ENCODE results near the gene COG6.

Gene COG6

DNA sequence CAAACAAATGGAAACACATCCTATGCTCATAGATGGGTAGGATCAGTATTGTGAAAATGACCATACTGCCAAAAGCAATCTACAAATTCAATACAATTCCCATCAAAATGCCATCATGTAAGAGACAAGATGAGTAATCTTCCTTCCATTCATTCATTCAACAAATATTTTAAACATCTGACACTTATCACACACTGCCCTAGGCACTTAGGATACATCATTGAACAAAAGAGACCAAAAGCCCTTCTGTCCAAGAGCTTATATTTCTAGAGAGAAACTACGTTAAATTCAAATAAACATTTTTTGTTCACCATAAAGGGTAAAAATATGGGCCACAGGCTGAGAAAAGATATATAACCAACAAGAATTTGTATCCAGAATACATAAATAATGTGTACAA lies 32.0 kb upstream of the COG6 start:
- no peak for DNase-seq
- H3K4me3 ChIP-seq (ENCODE audit: control insufficient read depth in 1 of 7, extremely low read depth in 1 of 7, insufficient read depth in 4 of 7, low read depth in 2 of 7, low read length in 6 of 7), result no peak overlapping the region
- H3K36me3 ChIP-seq (ENCODE audit: control insufficient read depth in 4 of 4, insufficient read depth in 4 of 4, low read length in 3 of 4), result no peaks in the 10 kb centered on the region
- no CpG with 5 or more reads among the region's 1 CpG for WGBS (ENCODE audit: insufficient coverage)
- H3K4me1 ChIP-seq (ENCODE audit: control extremely low read depth in 1 of 4, control insufficient read depth in 4 of 4, insufficient read depth in 4 of 4, low read length in 3 of 4), result no peaks in the 10 kb centered on the region
- H3K27ac ChIP-seq (ENCODE audit: insufficient read depth in 1 of 2, low read depth in 1 of 2, low read length in 2 of 2, poor library complexity in 1 of 2, severe bottlenecking in 2 of 2), result no peak overlapping the region
- peaks cover 0 to 4% (median 0%) of the 10 kb centered on the region in 5 experiments for H3K9me3 ChIP-seq (ENCODE audit: control extremely low read depth in 1 of 5, control insufficient read depth in 4 of 5, insufficient read depth in 2 of 5, low read depth in 1 of 5, low read length in 4 of 5)
- ChIA-PET CTCF (interaction anchor here (2.4 kb wide), 1 partner anchor 11 kb away, joined by 7 read pairs; no protein-coding TSS in a partner anchor), POLR2A (no interaction called here)
- H3K27me3 ChIP-seq (replicated peaks in 2 of 5; ENCODE audit: control insufficient read depth in 4 of 5, insufficient read depth in 5 of 5, low read length in 4 of 5), result no peaks in the 10 kb centered on the region

DNA sequence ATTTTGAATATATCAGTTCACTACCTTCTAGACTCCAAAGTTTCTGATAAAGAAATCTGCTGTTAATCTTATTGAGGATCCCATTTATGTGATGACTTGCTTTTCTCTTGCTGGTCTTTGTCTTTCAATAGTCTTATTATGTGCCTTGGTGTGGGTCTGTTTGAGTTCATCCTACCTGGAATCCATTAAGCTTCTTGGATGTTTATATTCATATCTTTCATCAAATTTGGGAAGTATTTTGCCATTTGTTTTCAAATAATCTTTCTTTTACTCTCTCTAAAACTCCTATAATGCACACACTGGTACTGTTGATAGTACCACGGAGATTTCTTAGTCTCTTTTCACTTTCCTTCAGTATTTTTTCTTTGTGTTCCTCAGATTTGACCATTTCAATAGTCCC lies 24.2 kb upstream of the COG6 start:
- peaks cover 0 to 9% (median 4%) of the 10 kb centered on the region in 5 experiments for H3K9me3 ChIP-seq (ENCODE audit: control extremely low read depth in 1 of 5, control insufficient read depth in 4 of 5, insufficient read depth in 2 of 5, low read depth in 1 of 5, low read length in 4 of 5)
- ChIA-PET POLR2A (no interaction called here), CTCF (interaction anchor here (1.7 kb wide), 1 partner anchor 15 kb away, joined by 4 read pairs; no protein-coding TSS in a partner anchor)
- H3K4me1 ChIP-seq (ENCODE audit: control extremely low read depth in 1 of 4, control insufficient read depth in 4 of 4, insufficient read depth in 4 of 4, low read length in 3 of 4), result no peaks in the 10 kb centered on the region
- no peaks in the 10 kb centered on the region for H3K27me3 ChIP-seq (replicated peaks in 2 of 5; ENCODE audit: control insufficient read depth in 4 of 5, insufficient read depth in 5 of 5, low read length in 4 of 5)
- H3K4me3 ChIP-seq (ENCODE audit: control insufficient read depth in 1 of 7, extremely low read depth in 1 of 7, insufficient read depth in 4 of 7, low read depth in 2 of 7, low read length in 6 of 7), result no peak overlapping the region
- H3K36me3 ChIP-seq (ENCODE audit: control insufficient read depth in 4 of 4, insufficient read depth in 4 of 4, low read length in 3 of 4), result no peaks in the 10 kb centered on the region
- 94% methylated on average over 1 of the region's 1 CpG for WGBS (ENCODE audit: insufficient coverage)
- no peak for DNase-seq
- no peak overlapping the region for H3K27ac ChIP-seq (ENCODE audit: insufficient read depth in 1 of 2, low read depth in 1 of 2, low read length in 2 of 2, poor library complexity in 1 of 2, severe bottlenecking in 2 of 2)

- ChIA-PET CTCF (no interaction called here), POLR2A (interaction anchor here (0.6 kb wide), 1 partner anchor 583 kb away, joined by 3 read pairs; no protein-coding TSS in a partner anchor)
- Histone ChIP-seq H3K27me3 (replicated peaks in 2 of 5; ENCODE audit: control insufficient read depth in 4 of 5, insufficient read depth in 5 of 5, low read length in 4 of 5) (no peaks in the 10 kb centered on the region), H3K9me3 (ENCODE audit: control extremely low read depth in 1 of 5, control insufficient read depth in 4 of 5, insufficient read depth in 2 of 5, low read depth in 1 of 5, low read length in 4 of 5) (peaks cover 0 to 9% (median 3%) of the 10 kb centered on the region in 5 experiments), H3K4me1 (ENCODE audit: control extremely low read depth in 1 of 4, control insufficient read depth in 4 of 4, insufficient read depth in 4 of 4, low read length in 3 of 4) (no peaks in the 10 kb centered on the region), H3K36me3 (ENCODE audit: control insufficient read depth in 4 of 4, insufficient read depth in 4 of 4, low read length in 3 of 4) (no peaks in the 10 kb centered on the region), H3K27ac (ENCODE audit: insufficient read depth in 1 of 2, low read depth in 1 of 2, low read length in 2 of 2, poor library complexity in 1 of 2, severe bottlenecking in 2 of 2) (no peak overlapping the region), H3K4me3 (ENCODE audit: control insufficient read depth in 1 of 7, extremely low read depth in 1 of 7, insufficient read depth in 4 of 7, low read depth in 2 of 7, low read length in 6 of 7) (no peak overlapping the region)
- no peak for DNase-seq
Measured at GRCh38 chr13:39632994-39633393, 22.5 kb upstream of the COG6 start.

DNA sequence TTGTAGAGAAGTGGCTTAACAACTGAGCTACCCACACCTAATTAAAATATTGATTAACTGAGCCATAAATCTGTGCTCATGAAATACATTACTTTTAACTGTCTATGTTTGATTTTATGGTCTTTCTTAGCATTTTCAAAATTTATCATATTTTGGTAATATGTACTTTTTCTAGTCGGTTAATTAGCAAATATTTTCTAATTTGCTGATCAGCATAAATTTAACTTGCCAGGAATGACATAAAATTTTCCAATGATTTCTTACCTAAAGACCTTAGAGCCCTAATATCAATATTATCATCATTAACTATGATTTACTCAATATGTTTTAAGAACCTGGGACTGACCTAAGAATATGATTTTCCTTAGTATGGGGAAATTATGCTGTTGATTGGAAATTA lies 19.9 kb upstream of the COG6 start:
- DNase-seq, result no peak
- Histone ChIP-seq H3K4me1 (ENCODE audit: control extremely low read depth in 1 of 4, control insufficient read depth in 4 of 4, insufficient read depth in 4 of 4, low read length in 3 of 4) (no peaks in the 10 kb centered on the region), H3K27me3 (replicated peaks in 2 of 5; ENCODE audit: control insufficient read depth in 4 of 5, insufficient read depth in 5 of 5, low read length in 4 of 5) (no peaks in the 10 kb centered on the region), H3K36me3 (ENCODE audit: control insufficient read depth in 4 of 4, insufficient read depth in 4 of 4, low read length in 3 of 4) (no peaks in the 10 kb centered on the region), H3K9me3 (ENCODE audit: control extremely low read depth in 1 of 5, control insufficient read depth in 4 of 5, insufficient read depth in 2 of 5, low read depth in 1 of 5, low read length in 4 of 5) (peaks cover 0 to 9% (median 0%) of the 10 kb centered on the region in 5 experiments), H3K4me3 (ENCODE audit: control insufficient read depth in 1 of 7, extremely low read depth in 1 of 7, insufficient read depth in 4 of 7, low read depth in 2 of 7, low read length in 6 of 7) (no peak overlapping the region), H3K27ac (ENCODE audit: insufficient read depth in 1 of 2, low read depth in 1 of 2, low read length in 2 of 2, poor library complexity in 1 of 2, severe bottlenecking in 2 of 2) (no peak overlapping the region)
- no CpG with 5 or more reads among the region's 1 CpG for WGBS (ENCODE audit: insufficient coverage)
- POLR2A ChIA-PET, result no interaction called here
- CTCF ChIA-PET, result no interaction called here

DNA sequence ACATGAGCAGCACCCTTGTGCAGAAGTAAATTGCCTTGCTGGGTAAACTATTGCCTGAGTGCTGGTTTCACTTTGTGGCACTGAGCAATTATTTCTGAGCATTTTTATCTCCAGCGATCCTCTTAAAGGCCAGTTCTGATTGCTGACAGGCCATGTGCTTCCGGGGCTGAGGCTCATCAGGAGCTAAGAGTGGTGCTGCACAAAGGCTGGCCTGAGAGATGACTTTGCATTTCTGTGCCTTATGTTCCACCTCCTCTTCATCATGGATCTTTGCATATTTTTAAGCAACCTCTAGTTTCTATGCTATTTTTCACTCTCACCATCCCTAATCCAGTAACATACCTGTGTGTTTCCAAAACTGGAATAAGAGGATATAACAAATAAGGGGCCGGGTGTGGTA lies 17.6 kb upstream of the COG6 start:
- no peak overlapping the region for H3K4me3 ChIP-seq (ENCODE audit: control insufficient read depth in 1 of 7, extremely low read depth in 1 of 7, insufficient read depth in 4 of 7, low read depth in 2 of 7, low read length in 6 of 7)
- no peak overlapping the region for H3K27ac ChIP-seq (ENCODE audit: insufficient read depth in 1 of 2, low read depth in 1 of 2, low read length in 2 of 2, poor library complexity in 1 of 2, severe bottlenecking in 2 of 2)
- H3K27me3 ChIP-seq (replicated peaks in 2 of 5; ENCODE audit: control insufficient read depth in 4 of 5, insufficient read depth in 5 of 5, low read length in 4 of 5), result peaks cover 0 to 2% (median 0%) of the 10 kb centered on the region in 5 experiments
- no peak for DNase-seq
- CTCF ChIA-PET, result no interaction called here
- 86% methylated on average over 3 of the region's 3 CpGs for WGBS (ENCODE audit: insufficient coverage)
- no peaks in the 10 kb centered on the region for H3K9me3 ChIP-seq (ENCODE audit: control extremely low read depth in 1 of 5, control insufficient read depth in 4 of 5, insufficient read depth in 2 of 5, low read depth in 1 of 5, low read length in 4 of 5)
- H3K36me3 ChIP-seq (ENCODE audit: control insufficient read depth in 4 of 4, insufficient read depth in 4 of 4, low read length in 3 of 4), result no peaks in the 10 kb centered on the region
- POLR2A ChIA-PET, result no interaction called here
- H3K4me1 ChIP-seq (ENCODE audit: control extremely low read depth in 1 of 4, control insufficient read depth in 4 of 4, insufficient read depth in 4 of 4, low read length in 3 of 4), result no peaks in the 10 kb centered on the region

DNA sequence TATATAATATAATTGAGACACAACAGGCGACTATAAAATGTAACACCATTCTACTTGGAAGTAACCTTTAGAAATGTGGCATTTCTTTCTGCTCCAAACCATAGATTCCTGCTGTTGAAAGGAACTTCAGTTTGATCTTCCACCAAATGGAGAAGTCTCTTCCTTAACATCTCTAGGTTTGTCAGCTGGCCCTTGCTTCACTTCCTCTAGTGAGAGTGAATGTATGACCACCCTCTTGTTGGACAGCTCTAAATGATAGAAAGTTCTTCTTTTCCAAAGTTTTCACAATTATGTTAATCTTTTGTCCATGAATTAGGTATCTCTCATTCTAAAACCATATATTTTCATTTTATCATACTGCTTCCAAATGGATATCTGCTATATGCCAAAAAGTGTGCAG lies 13.8 kb upstream of the COG6 start:
- no peak overlapping the region for H3K27ac ChIP-seq (ENCODE audit: insufficient read depth in 1 of 2, low read depth in 1 of 2, low read length in 2 of 2, poor library complexity in 1 of 2, severe bottlenecking in 2 of 2)
- no CpG with 5 or more reads among the region's 1 CpG for WGBS (ENCODE audit: insufficient coverage)
- H3K36me3 ChIP-seq (ENCODE audit: control insufficient read depth in 4 of 4, insufficient read depth in 4 of 4, low read length in 3 of 4), result no peaks in the 10 kb centered on the region
- no peak overlapping the region for H3K4me3 ChIP-seq (ENCODE audit: control insufficient read depth in 1 of 7, extremely low read depth in 1 of 7, insufficient read depth in 4 of 7, low read depth in 2 of 7, low read length in 6 of 7)
- POLR2A ChIA-PET, result no interaction called here
- no peaks in the 10 kb centered on the region for H3K4me1 ChIP-seq (ENCODE audit: control extremely low read depth in 1 of 4, control insufficient read depth in 4 of 4, insufficient read depth in 4 of 4, low read length in 3 of 4)
- DNase-seq, result peak in 1 of 3 donors; percentile 16
- peaks cover 0 to 2% (median 0%) of the 10 kb centered on the region in 5 experiments for H3K27me3 ChIP-seq (replicated peaks in 2 of 5; ENCODE audit: control insufficient read depth in 4 of 5, insufficient read depth in 5 of 5, low read length in 4 of 5)
- CTCF ChIA-PET, result interaction anchor here (0.7 kb wide), 1 partner anchor 1433 kb away, joined by 3 read pairs; no protein-coding TSS in a partner anchor
- H3K9me3 ChIP-seq (ENCODE audit: control extremely low read depth in 1 of 5, control insufficient read depth in 4 of 5, insufficient read depth in 2 of 5, low read depth in 1 of 5, low read length in 4 of 5), result no peaks in the 10 kb centered on the region

- Histone ChIP-seq H3K36me3 (ENCODE audit: control insufficient read depth in 4 of 4, insufficient read depth in 4 of 4, low read length in 3 of 4) (no peaks in the 10 kb centered on the region), H3K4me1 (ENCODE audit: control extremely low read depth in 1 of 4, control insufficient read depth in 4 of 4, insufficient read depth in 4 of 4, low read length in 3 of 4) (no peaks in the 10 kb centered on the region), H3K9me3 (ENCODE audit: control extremely low read depth in 1 of 5, control insufficient read depth in 4 of 5, insufficient read depth in 2 of 5, low read depth in 1 of 5, low read length in 4 of 5) (no peaks in the 10 kb centered on the region), H3K27ac (ENCODE audit: insufficient read depth in 1 of 2, low read depth in 1 of 2, low read length in 2 of 2, poor library complexity in 1 of 2, severe bottlenecking in 2 of 2) (no peak overlapping the region), H3K27me3 (replicated peaks in 2 of 5; ENCODE audit: control insufficient read depth in 4 of 5, insufficient read depth in 5 of 5, low read length in 4 of 5) (no peaks in the 10 kb centered on the region), H3K4me3 (ENCODE audit: control insufficient read depth in 1 of 7, extremely low read depth in 1 of 7, insufficient read depth in 4 of 7, low read depth in 2 of 7, low read length in 6 of 7) (no peak overlapping the region)
- CTCF ChIA-PET, result no interaction called here
- DNase-seq, result no peak
- 93% methylated on average over 4 of the region's 4 CpGs for WGBS (ENCODE audit: insufficient coverage)
- POLR2A ChIA-PET, result no interaction called here
Measured at GRCh38 chr13:39646122-39646521, 9.3 kb upstream of the COG6 start.
